Hepatocyte (in vitro differentiated cells): ENCODE data around the gene PBX3. TPM values are rescaled to one million over a fixed set of nuclear protein-coding genes. Genes with fewer than 3 reads are reported as not detected.
A peak's percentile ranks its signal among the peaks of the same experiment; 100 is the strongest.

ENCODE experiments used
- DNase-seq: peaks from one replicate; pipeline ENCODE4 v3.0.0-alpha.2; 2016; ENCODE audit warnings: low spot score
- H2AFZ ChIP-seq: fragments of 200-600 bp; sonication (generic); 2 replicates; pipeline ENCODE4 v1.6.0; 2016; ENCODE audit warnings: antibody characterized with exemption, mild to moderate bottlenecking
- H3K27ac ChIP-seq: fragments of 200-600 bp; sonication (generic); 2 replicates; pipeline ENCODE4 v1.5.1; 2016; ENCODE audit warnings: mild to moderate bottlenecking
- H3K27me3 ChIP-seq: fragments of 200-600 bp; sonication (generic); 2 replicates; pipeline ENCODE4 v1.6.1; 2016
- H3K36me3 ChIP-seq: fragments of 200-600 bp; sonication (generic); replicated peaks from 2 replicates; pipeline ENCODE4 v1.5.1; 2016; ENCODE audit warnings: low read depth; ENCODE audit not compliant: insufficient read depth
- H3K4me1 ChIP-seq: fragments of 200-600 bp; sonication (generic); 2 replicates; pipeline ENCODE4 v1.5.1; 2016; ENCODE audit warnings: mild to moderate bottlenecking, moderate library complexity; ENCODE audit not compliant: insufficient read depth
- H3K4me2 ChIP-seq: fragments of 200-600 bp; sonication (generic); 2 replicates; pipeline ENCODE4 v1.6.0; 2016
- H3K4me3 ChIP-seq: fragments of 200-600 bp; sonication (generic); 2 replicates; pipeline ENCODE4 v1.5.1; 2016; ENCODE audit warnings: mild to moderate bottlenecking
- H3K79me2 ChIP-seq: fragments of 200-600 bp; sonication (generic); 2 replicates; pipeline ENCODE4 v1.6.0; 2017; ENCODE audit warnings: mild to moderate bottlenecking
- H3K9me2 ChIP-seq: fragments of 200-600 bp; sonication (generic); replicated peaks from 2 replicates; pipeline ENCODE4 v1.6.0; 2017; ENCODE audit warnings: mild to moderate bottlenecking; ENCODE audit not compliant: insufficient read depth
- H3K9me3 ChIP-seq: fragments of 200-600 bp; sonication (generic); 2 replicates; pipeline ENCODE4 v1.5.1; 2016; ENCODE audit warnings: low read depth, mild to moderate bottlenecking
- H4K20me1 ChIP-seq: fragments of 200-600 bp; sonication (generic); 2 replicates; pipeline ENCODE4 v1.6.0; 2016; ENCODE audit warnings: mild to moderate bottlenecking; ENCODE audit not compliant: insufficient read depth, poor library complexity, severe bottlenecking
- EZH2 ChIP-seq: fragments of 200-600 bp; sonication (generic); IDR thresholded peaks from 2 replicates; pipeline ENCODE4 v1.6.1; 2016; ENCODE audit warnings: antibody characterized with exemption, mild to moderate bottlenecking, borderline replicate concordance
- EZH2phosphoT487 ChIP-seq: fragments of 200-600 bp; sonication (generic); IDR thresholded peaks from one replicate; pipeline ENCODE4 v1.6.1; 2018; ENCODE audit warnings: antibody characterized with exemption, mild to moderate bottlenecking, low read depth, moderate library complexity; ENCODE audit not compliant: unreplicated experiment, severe bottlenecking
- whole genome bisulfite sequencing: methylation state at CpG from one replicate; pipeline ENCODE4 v1.1.6; 2016; ENCODE audit warnings: low lambda C conversion rate; ENCODE audit errors: missing lambda C conversion rate; 5-methylcytosine and 5-hydroxymethylcytosine counted together
- polyA plus RNA-seq: library from polyadenylated mRNA; unstranded; fragments of >200 nt; fragmentation: Nextera tagmentation; extraction: Ambion mirVana; gene quantifications from 2 replicates; pipeline ENCODE4 v1.2.1, GENCODE V29; 2016
- total RNA-seq: library from RNA; depleted of rRNA; stranded (reverse); fragments of >200 nt; gene quantifications from 2 replicates; pipeline ENCODE4 v1.2.3, GENCODE V29; 2014
- TF ChIP-seq, protein P1 (sequence below): fragments of 200-600 bp; sonication (generic); IDR thresholded peaks from 2 replicates; pipeline ENCODE4 v1.5.1; 2016; ENCODE audit warnings: antibody characterized with exemption, mild to moderate bottlenecking; ENCODE audit not compliant: poor library complexity

The PBX3 gene
- total RNA-seq (21.6 and 23.3 TPM in 2 replicates), polyA plus RNA-seq (14.8 and 15.9 TPM in 2 replicates)

DNA sequence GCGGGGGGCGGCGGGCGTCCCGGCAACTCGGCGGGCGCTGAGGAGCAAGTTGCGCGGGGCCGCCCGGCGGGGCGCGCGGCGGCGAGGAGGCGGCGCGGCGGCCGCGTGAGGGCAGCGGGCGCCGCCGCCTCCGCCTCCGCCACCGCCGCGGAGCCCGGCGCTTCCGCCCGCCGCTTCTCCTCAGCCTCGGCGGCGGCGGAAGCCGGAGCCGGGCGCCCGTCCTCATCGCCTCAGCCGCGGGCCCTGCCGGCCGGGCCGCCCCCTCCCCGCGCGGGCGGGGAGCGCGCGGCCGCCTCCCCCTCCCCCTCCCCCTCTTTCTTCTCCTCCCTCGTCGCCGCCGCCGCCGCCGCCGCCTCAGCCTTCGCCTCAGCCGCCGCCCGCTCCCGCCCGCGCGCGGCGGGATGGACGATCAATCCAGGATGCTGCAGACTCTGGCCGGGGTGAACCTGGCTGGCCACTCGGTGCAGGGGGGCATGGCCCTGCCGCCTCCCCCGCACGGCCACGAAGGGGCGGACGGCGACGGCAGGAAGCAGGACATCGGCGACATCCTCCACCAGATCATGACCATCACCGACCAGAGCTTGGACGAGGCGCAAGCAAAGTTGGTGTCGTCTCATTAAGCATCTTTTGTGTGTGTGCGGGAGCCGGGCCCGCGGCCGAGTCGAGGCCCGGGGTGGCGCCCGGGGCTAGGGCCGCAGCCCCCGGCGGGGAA lies at the start of gene PBX3:
TSS of gene PBX3 (plus strand) at position 321 of the 712 bp plus-strand sequence.
- 2% methylated on average over 29 of the region's 107 CpGs for WGBS
- Histone ChIP-seq H4K20me1 (no peaks in the 10 kb centered on the region), H3K79me2 (peaks cover 15% of the 10 kb centered on the region), H3K4me2 (peak within 1 kb of the TSS; percentile 98), H3K9me2 (no peaks in the 10 kb centered on the region), H3K27me3 (peaks cover 11% of the 10 kb centered on the region), H3K9me3 (no peaks in the 10 kb centered on the region), H3K4me1 (no peaks in the 10 kb centered on the region), H3K36me3 (no peaks in the 10 kb centered on the region), H3K27ac (peak within 1 kb of the TSS; percentile 64), H3K4me3 (peak within 1 kb of the TSS; percentile 95), H2AFZ (peak within 1 kb of the TSS; percentile 90)
- DNase-seq, result peak; percentile 80
- TF ChIP-seq EZH2 (no peak), EZH2phosphoT487 (no peak)
- TF ChIP-seq, protein P1, sequence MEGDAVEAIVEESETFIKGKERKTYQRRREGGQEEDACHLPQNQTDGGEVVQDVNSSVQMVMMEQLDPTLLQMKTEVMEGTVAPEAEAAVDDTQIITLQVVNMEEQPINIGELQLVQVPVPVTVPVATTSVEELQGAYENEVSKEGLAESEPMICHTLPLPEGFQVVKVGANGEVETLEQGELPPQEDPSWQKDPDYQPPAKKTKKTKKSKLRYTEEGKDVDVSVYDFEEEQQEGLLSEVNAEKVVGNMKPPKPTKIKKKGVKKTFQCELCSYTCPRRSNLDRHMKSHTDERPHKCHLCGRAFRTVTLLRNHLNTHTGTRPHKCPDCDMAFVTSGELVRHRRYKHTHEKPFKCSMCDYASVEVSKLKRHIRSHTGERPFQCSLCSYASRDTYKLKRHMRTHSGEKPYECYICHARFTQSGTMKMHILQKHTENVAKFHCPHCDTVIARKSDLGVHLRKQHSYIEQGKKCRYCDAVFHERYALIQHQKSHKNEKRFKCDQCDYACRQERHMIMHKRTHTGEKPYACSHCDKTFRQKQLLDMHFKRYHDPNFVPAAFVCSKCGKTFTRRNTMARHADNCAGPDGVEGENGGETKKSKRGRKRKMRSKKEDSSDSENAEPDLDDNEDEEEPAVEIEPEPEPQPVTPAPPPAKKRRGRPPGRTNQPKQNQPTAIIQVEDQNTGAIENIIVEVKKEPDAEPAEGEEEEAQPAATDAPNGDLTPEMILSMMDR, result no peak

DNA sequence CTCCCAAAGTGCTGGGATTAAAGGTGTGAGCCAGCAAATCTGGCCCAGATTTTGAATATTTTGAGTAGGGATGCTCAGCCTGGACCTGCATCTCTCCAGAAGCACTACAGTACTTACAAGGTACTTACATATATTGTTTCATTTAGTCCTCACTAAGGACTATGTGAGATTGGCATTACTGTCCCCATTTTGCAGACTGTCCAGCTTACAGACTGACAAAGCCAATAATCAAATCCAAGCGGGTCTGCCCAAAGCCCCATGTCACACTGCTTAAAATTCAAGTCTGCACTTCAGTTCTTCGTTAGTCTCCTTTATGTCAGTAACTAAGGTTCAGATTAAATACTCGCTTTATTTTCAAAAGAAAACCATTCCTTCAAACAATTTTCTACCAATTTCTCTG lies 47.3 kb upstream of the PBX3 start:
- H3K4me2 ChIP-seq, result no peak overlapping the region
- peaks cover 12% of the 10 kb centered on the region for H4K20me1 ChIP-seq
- no peak overlapping the region for H3K4me3 ChIP-seq
- H3K4me1 ChIP-seq, result no peaks in the 10 kb centered on the region
- H3K9me2 ChIP-seq, result no peaks in the 10 kb centered on the region
- TF ChIP-seq, protein P1, result no peak
- TF ChIP-seq EZH2 (no peak), EZH2phosphoT487 (no peak)
- H3K36me3 ChIP-seq, result no peaks in the 10 kb centered on the region
- 97% methylated on average over 3 of the region's 3 CpGs for WGBS
- no peaks in the 10 kb centered on the region for H3K9me3 ChIP-seq
- DNase-seq, result no peak
- H3K79me2 ChIP-seq, result peaks cover 98% of the 10 kb centered on the region
- H3K27me3 ChIP-seq, result no peaks in the 10 kb centered on the region
- no peak overlapping the region for H3K27ac ChIP-seq
- no peak overlapping the region for H2AFZ ChIP-seq

DNA sequence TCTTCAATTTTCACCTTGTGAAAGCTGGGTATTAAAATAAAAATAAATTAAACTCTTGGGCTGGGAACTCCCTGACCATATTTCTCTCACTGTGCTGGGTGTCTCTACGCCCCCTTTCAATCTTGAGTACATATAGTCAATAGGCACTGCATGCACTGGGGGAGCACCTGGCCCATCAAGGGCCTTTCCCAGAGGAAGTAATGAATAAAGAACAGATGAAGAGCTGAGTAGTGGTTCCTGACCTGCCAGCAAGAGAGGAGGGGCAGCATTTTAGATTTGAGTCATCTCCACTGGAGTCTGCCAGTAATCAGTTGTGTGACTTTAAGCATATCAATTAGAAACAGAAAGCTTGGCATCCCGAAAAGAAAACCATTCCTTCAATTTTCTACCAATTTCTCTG lies 46.4 kb upstream of the PBX3 start:
- H3K4me1 ChIP-seq, result peaks cover 7% of the 10 kb centered on the region
- peaks cover 98% of the 10 kb centered on the region for H3K79me2 ChIP-seq
- TF ChIP-seq EZH2phosphoT487 (no peak), EZH2 (no peak)
- TF ChIP-seq, protein P1, result no peak
- no peaks in the 10 kb centered on the region for H3K27me3 ChIP-seq
- H3K9me2 ChIP-seq, result no peaks in the 10 kb centered on the region
- WGBS, result 88% methylated on average over 2 of the region's 2 CpGs
- H4K20me1 ChIP-seq, result peaks cover 12% of the 10 kb centered on the region
- no peak overlapping the region for H3K4me3 ChIP-seq
- no peak for DNase-seq
- H3K36me3 ChIP-seq, result no peaks in the 10 kb centered on the region
- no peaks in the 10 kb centered on the region for H3K9me3 ChIP-seq
- H3K4me2 ChIP-seq, result no peak overlapping the region
- no peak overlapping the region for H2AFZ ChIP-seq
- H3K27ac ChIP-seq, result no peak overlapping the region

DNA sequence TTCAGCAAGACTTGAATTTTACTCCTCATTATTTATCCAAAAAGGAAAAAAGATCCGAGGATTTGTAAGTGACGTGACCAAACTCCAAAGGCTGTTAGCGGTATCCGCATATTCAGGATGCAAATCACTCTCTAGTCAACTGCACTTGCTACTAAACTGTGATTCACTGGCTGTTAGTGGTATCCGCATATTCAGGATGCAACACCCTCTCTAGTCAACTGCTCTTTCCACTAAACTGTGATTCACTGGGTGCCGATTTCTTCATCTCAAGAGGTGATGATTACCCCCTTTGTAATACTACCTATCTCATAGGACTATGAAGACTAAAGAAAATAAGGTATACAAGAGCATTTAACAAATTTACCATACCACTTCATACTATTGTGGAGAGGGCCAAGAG lies 45.8 kb upstream of the PBX3 start:
- WGBS, result 77% methylated on average over 6 of the region's 6 CpGs
- no peaks in the 10 kb centered on the region for H3K9me2 ChIP-seq
- peaks cover 12% of the 10 kb centered on the region for H4K20me1 ChIP-seq

More for the DNA sequence above, 45.8 kb upstream of the PBX3 start:
- H2AFZ ChIP-seq, result no peak overlapping the region
- peaks cover 11% of the 10 kb centered on the region for H3K4me1 ChIP-seq
- TF ChIP-seq EZH2phosphoT487 (no peak), EZH2 (no peak)
- TF ChIP-seq, protein P1, result no peak
- no peaks in the 10 kb centered on the region for H3K36me3 ChIP-seq
- H3K27me3 ChIP-seq, result no peaks in the 10 kb centered on the region
- no peak overlapping the region for H3K4me2 ChIP-seq
- no peak overlapping the region for H3K27ac ChIP-seq
- no peaks in the 10 kb centered on the region for H3K9me3 ChIP-seq
- peaks cover 98% of the 10 kb centered on the region for H3K79me2 ChIP-seq
- no peak overlapping the region for H3K4me3 ChIP-seq
- DNase-seq, result no peak
